ENCODE data around the gene GRIA4.

The GRIA4 gene

GRCh38 chr11:105786741-105787140 lies 176.9 kb downstream of the GRIA4 start:
- H3K9me2 ChIP-seq (replicated peaks; ENCODE audit: low read depth, low read length) = peaks cover 6% of the 10 kb centered on the region; the same call in 1 of the 2 replicates
- no peaks in the 10 kb centered on the region for H3F3A ChIP-seq (ENCODE audit: low read depth)
- H2AFZ ChIP-seq (ENCODE audit: low read length) = no peak overlapping the region
- H3K27me3 ChIP-seq (ENCODE audit: insufficient read depth, low read length, poor library complexity, severe bottlenecking) = no peaks in the 10 kb centered on the region
- TF ChIP-seq EZH2phosphoT487 (IDR thresholded peaks at IDR 0.05; ENCODE audit: borderline replicate concordance) = no peak
- no peak for TF ChIP-seq CTCF (conservative IDR thresholded peaks at IDR 0.05; ENCODE audit: low read length)
- H3K79me2 ChIP-seq (ENCODE audit: insufficient read depth, low read length) = no peaks in the 10 kb centered on the region
- no peak overlapping the region for H3K9ac ChIP-seq (ENCODE audit: low read depth, low read length, poor library complexity, severe bottlenecking)
- no peaks in the 10 kb centered on the region for H3K9me3 ChIP-seq (ENCODE audit: insufficient read depth, low read depth, low read length)
- no peak overlapping the region for H3K4me3 ChIP-seq (ENCODE audit: low read length, poor library complexity, severe bottlenecking)
- H3K36me3 ChIP-seq (ENCODE audit: insufficient read depth, low read length) = no peaks in the 10 kb centered on the region
- no peaks in the 10 kb centered on the region for H3K4me1 ChIP-seq (ENCODE audit: insufficient read depth, low read length, poor library complexity, severe bottlenecking)
- no peak overlapping the region for H3K4me2 ChIP-seq (ENCODE audit: low read depth, low read length, poor library complexity, severe bottlenecking)
- no peaks in the 10 kb centered on the region for H4K20me1 ChIP-seq (ENCODE audit: insufficient read depth, low read length, poor library complexity, severe bottlenecking)

GRCh38 chr11:105789579-105790420 lies 179.9 kb downstream of the GRIA4 start:
- H3K9ac ChIP-seq (ENCODE audit: low read depth, low read length, poor library complexity, severe bottlenecking) = no peak overlapping the region

GRCh38 chr11:105790840-105791239 lies 181.0 kb downstream of the GRIA4 start:
- Histone ChIP-seq H3K9me3 (ENCODE audit: insufficient read depth, low read depth, low read length) (no peaks in the 10 kb centered on the region), H3K4me2 (ENCODE audit: low read depth, low read length, poor library complexity, severe bottlenecking) (no peak overlapping the region), H3K27me3 (ENCODE audit: insufficient read depth, low read length, poor library complexity, severe bottlenecking) (no peaks in the 10 kb centered on the region), H4K20me1 (ENCODE audit: insufficient read depth, low read length, poor library complexity, severe bottlenecking) (no peaks in the 10 kb centered on the region), H2AFZ (ENCODE audit: low read length) (no peak overlapping the region), H3K36me3 (ENCODE audit: insufficient read depth, low read length) (no peaks in the 10 kb centered on the region), H3K9me2 (replicated peaks; ENCODE audit: low read depth, low read length) (peaks cover 8% of the 10 kb centered on the region; the same call in 1 of the 2 replicates), H3F3A (ENCODE audit: low read depth) (no peaks in the 10 kb centered on the region), H3K79me2 (ENCODE audit: insufficient read depth, low read length) (no peaks in the 10 kb centered on the region), H3K4me1 (ENCODE audit: insufficient read depth, low read length, poor library complexity, severe bottlenecking) (no peaks in the 10 kb centered on the region), H3K9ac (ENCODE audit: low read depth, low read length, poor library complexity, severe bottlenecking) (no peak overlapping the region), H3K4me3 (ENCODE audit: low read length, poor library complexity, severe bottlenecking) (no peak overlapping the region)
- no peak for TF ChIP-seq CTCF (conservative IDR thresholded peaks at IDR 0.05; ENCODE audit: low read length)
- no peak for TF ChIP-seq EZH2phosphoT487 (IDR thresholded peaks at IDR 0.05; ENCODE audit: borderline replicate concordance)

More at GRCh38 chr11:105789579-105790420, 179.9 kb downstream of the GRIA4 start:
- Histone ChIP-seq H3K9me3 (ENCODE audit: insufficient read depth, low read depth, low read length) (no peaks in the 10 kb centered on the region), H3K36me3 (ENCODE audit: insufficient read depth, low read length) (no peaks in the 10 kb centered on the region), H2AFZ (ENCODE audit: low read length) (no peak overlapping the region), H3K4me2 (ENCODE audit: low read depth, low read length, poor library complexity, severe bottlenecking) (no peak overlapping the region), H3K9me2 (replicated peaks; ENCODE audit: low read depth, low read length) (peaks cover 8% of the 10 kb centered on the region; the same call in 1 of the 2 replicates), H3K79me2 (ENCODE audit: insufficient read depth, low read length) (no peaks in the 10 kb centered on the region), H3K27me3 (ENCODE audit: insufficient read depth, low read length, poor library complexity, severe bottlenecking) (no peaks in the 10 kb centered on the region), H3K4me3 (ENCODE audit: low read length, poor library complexity, severe bottlenecking) (no peak overlapping the region), H4K20me1 (ENCODE audit: insufficient read depth, low read length, poor library complexity, severe bottlenecking) (no peaks in the 10 kb centered on the region), H3K4me1 (ENCODE audit: insufficient read depth, low read length, poor library complexity, severe bottlenecking) (no peaks in the 10 kb centered on the region), H3F3A (ENCODE audit: low read depth) (no peaks in the 10 kb centered on the region)
- TF ChIP-seq EZH2phosphoT487 (IDR thresholded peaks at IDR 0.05; ENCODE audit: borderline replicate concordance) (no peak), CTCF (conservative IDR thresholded peaks at IDR 0.05; ENCODE audit: low read length) (no peak)

Measured in Loucy (cell line).